CD4-positive, alpha-beta T cell treated with Interleukin-15 for 4 hours (primary cell): ENCODE data around the gene MARCKS.

Experiments used
- DNase-seq: peaks from one replicate; pipeline ENCODE4 v3.0.0-alpha.2; 2020; ENCODE audit warnings: low spot score

Gene MARCKS

GRCh38 chr6:113853252-113853651 is 3.9 kb upstream of the MARCKS start:
- no peak for DNase-seq

- DNase-seq: no peak
Measured at GRCh38 chr6:113854531-113855499, 2.3 kb upstream of the MARCKS start.

DNA sequence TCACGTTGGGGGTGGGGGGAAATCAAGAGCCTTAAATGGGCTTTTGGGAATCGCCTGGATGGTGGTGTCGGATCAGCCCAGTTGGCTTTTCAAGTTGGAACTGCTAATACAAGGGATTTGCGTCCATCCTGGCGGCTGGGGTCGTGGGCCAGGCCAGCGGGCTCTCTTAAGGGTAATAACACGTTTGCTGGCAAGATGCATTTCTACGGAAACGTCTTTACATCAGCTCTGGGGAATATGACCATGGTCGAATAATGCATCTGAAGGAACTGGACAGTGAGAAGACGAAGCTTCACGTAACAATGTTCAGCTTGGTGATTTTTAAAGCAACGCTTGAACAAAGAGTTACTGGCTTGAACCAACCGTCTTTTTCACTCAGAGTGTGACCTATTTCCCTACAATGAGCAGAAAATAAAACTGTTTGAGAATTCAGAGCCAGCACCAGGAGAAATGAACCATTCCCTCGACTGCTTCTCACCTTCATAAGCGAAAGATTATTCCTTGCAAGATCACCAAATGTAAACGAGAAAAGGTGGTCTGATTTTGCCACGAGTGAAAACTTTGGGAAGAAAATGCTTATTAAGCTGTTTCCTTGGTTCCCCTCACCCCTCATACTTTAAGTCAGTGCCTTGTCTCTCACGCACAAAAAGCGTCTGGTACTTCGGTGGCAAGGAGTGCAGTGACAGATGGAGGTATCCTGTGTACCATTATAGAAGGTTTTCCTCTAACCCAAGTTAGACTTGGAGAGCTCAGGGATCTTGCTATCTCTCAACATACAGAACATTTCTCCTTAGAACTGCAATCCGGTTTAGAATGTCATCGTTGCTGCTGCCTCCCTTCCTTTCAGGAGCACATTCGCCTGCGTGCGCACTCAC is 1.4 kb upstream of the MARCKS start:
- no peak for DNase-seq

DNA sequence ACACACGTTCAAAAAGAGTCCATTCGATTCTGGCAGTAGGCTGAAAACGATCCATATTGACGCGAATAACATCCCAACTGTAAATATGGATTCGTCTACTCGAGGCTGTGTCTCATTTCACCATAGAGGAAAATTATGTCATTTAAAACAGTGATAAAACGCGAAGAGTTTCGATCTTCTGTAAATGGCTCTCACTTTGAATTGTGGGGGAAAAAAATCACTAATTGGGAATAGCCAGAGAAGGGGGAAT is 845 bp upstream of the MARCKS start:
- no peak for DNase-seq

GRCh38 chr6:113857556-113858479 is 673 bp downstream of the MARCKS start:
- DNase-seq: no peak

DNA sequence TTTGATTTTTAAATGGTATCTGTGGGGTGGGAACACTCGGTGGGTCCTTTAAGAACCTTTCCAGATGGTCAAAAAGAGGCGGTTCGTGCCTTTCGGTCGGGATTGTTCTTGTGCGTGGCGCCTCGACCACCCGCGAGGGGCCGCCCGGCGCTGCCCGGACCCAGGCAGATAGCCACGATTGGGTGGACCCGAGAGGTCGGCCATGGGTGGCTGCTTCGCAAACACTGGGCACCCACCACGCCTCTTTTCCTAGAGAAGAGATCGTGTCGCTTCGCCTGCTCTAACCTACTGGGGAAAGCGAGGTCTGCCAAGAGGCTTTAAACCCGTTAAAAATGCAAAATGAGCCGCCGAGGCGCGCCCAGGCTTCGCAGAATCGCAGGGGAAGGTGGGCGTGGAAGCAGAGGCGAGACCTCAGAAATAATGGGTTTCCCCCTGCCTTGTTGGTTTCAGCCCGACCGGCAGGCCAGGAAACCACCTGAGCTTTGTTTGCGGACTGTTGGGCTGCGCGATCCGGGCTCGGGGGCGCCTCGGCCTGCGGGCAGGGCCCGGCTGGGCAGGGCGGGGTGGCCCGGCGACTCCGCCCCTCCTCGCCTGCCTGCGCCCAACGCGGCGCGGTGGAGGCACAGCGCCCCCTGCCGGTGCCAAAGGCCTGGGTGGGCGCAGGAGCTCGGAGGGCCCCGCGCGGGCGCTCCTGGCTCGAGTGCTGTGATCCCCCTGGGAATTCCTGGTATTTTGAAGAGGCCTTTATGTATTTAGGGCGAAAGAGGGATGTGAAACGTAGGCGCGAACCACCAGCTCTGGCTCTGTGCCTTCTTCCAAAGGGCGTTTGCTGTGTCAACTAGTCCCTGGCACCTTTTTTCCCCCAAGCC is 1.6 kb downstream of the MARCKS start:
- DNase-seq: peak; percentile 58

GRCh38 chr6:113859349-113860180 is 2.4 kb downstream of the MARCKS start:
- no peak for DNase-seq

DNA sequence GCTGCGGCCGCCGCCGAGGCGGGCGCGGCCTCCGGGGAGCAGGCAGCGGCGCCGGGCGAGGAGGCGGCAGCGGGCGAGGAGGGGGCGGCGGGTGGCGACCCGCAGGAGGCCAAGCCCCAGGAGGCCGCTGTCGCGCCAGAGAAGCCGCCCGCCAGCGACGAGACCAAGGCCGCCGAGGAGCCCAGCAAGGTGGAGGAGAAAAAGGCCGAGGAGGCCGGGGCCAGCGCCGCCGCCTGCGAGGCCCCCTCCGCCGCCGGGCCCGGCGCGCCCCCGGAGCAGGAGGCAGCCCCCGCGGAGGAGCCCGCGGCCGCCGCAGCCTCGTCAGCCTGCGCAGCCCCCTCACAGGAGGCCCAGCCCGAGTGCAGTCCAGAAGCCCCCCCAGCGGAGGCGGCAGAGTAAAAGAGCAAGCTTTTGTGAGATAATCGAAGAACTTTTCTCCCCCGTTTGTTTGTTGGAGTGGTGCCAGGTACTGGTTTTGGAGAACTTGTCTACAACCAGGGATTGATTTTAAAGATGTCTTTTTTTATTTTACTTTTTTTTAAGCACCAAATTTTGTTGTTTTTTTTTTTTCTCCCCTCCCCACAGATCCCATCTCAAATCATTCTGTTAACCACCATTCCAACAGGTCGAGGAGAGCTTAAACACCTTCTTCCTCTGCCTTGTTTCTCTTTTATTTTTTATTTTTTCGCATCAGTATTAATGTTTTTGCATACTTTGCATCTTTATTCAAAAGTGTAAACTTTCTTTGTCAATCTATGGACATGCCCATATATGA is 3.2 kb downstream of the MARCKS start:
- no peak for DNase-seq

DNA sequence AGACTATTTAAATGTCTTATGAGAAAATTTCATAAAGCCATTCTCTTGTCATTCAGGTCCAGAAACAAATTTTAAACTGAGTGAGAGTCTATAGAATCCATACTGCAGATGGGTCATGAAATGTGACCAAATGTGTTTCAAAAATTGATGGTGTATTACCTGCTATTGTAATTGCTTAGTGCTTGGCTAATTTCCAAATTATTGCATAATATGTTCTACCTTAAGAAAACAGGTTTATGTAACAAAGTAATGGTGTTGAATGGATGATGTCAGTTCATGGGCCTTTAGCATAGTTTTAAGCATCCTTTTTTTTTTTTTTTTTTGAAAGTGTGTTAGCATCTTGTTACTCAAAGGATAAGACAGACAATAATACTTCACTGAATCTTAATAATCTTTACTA is 5.0 kb downstream of the MARCKS start:
- no peak for DNase-seq

DNA sequence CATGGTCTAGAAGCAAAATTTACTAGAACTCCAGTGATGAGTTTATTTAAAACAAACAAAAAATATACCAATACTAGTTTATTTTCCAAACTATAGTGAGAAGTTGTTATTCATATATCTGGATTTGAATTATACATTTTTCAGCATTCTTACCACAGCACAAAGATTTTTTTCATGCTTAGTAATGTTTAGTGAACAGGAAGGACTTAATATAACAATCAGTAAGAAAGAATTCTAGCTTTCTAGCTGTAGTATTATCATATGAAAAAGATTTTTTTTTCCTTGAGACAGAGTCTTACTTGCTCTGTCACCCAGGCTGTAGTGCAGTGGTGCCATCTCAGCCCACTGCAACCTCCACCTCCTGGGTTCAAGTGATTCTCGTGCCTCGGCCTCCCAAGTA is 13.8 kb downstream of the MARCKS start:
- DNase-seq: no peak

DNA sequence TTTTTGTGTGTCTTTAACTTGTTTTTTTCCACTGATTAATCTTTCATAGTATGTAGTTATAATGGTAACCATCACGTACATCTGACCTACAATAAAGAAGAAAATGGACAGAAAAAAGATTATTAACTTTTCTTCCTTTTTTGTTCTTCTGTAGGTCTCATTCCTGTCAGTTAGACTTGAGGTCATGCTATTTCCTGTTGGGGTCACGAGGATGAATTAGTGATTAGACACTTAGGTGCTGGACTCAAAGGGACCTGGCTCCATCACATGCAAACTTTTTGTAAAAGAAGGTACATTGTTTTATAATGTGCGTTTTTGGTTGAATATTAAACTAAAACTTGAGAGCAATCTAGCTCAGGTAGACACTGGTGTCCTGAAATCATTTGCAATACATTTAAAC is 14.8 kb downstream of the MARCKS start:
- no peak for DNase-seq

GRCh38 chr6:113873043-113873667 is 16.0 kb downstream of the MARCKS start:
- peak; percentile 12 for DNase-seq

DNA sequence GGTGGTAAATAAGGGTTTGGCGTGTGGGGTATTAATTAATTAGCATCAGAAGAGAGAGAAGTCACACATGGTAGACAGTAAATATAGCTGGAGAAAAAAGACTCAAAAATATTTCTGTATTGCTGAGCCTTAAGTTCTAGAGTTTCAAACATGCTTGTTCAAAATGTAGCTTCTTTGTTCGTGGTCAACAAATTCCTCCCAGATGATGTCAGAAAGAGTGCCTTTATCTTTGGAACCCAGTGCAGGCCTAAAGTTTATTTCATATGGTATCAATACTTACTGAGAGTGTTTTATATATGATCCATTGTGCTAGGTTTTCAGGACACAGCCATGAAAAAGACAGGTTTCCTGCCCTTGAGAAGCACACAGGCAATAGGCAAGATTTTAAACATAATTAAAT is 18.3 kb downstream of the MARCKS start:
- DNase-seq: no peak

DNA sequence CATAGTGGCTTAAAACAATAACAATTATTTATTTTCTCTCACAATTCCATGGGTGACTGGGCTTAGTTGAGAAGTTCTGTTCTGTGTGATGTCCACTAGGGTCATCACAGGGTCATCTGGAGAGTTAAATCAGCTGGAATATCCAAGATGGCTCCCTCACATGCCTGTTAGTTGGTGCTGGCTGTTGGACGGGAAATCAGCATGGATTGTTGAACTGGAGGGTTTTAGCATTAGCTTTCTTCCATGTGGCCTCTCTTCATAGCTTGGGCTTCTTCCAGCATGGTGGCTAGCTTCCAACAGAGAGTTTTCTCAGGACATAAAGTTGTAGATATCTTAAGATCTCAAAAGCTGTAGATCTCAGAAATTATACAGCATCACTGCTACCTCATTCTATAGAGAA is 19.6 kb downstream of the MARCKS start:
- DNase-seq: no peak

GRCh38 chr6:113879186-113880096 is 22.3 kb downstream of the MARCKS start:
- no peak for DNase-seq

DNA sequence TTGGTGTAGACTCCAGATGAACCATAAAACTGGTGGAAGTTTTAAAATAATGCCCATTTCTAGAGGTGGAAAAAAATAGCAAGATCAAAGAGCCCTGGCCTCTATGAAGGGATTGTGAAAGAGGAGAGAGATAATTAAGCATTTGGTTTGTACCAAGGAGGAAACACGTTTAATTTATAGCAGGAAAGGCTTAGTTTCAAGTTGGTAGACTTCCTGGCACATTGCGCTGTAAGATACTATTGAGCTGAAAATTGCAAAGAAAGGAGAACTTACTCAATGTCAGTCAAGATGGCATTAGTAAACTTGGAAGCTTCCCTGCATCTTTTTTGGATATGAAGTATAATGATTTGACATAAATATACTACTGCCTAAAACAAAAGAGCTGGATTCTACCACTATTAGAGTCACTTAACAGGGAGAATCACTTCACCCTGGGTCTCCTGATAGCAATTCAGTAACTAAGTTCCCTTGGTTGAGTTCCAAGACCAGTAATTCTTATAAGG is 24.4 kb downstream of the MARCKS start:
- DNase-seq: no peak

DNA sequence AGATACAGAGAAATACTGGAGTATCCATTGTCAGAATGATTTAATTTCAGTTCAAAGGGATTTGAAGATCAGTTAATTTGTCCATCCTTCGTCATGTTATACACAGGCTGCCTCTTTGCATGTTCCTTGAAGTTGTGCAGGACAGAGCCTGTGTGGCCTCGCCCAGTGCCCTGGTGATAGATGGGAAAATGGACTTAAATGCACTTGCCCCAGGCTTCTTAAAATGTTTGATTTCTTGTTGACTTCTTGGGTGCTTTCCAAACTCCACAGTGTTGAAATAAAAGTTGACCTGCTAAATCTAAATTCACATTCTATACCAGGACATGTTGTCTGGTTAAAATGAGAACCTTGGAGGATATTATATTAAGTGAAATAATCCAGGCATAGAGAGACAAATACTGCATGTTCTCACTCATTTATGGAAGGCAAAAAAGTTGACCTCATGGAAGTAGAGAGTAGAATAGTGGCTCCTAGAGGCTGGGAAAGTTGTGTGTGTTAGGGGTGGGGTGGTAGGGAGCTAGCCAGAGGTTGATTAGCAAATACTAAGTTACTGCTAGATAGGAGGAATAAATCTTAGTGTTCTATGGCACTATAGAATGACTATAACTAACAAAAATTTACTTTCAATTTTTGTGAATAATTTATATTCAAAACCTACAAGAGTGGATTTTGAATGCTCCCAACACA is 25.3 kb downstream of the MARCKS start:
- DNase-seq: no peak
